GM18951 (cell line): ENCODE results near the gene SLC29A2.
"Not testable (repeated sequence)": the region's sequence is repeated elsewhere in the genome, so short reads cannot be mapped to it uniquely, and the experiment has no call there.

Experiments used
- POLR2A ChIP-seq: IDR thresholded peaks from 4 replicates; pipeline ENCODE4 v1.6.1; 2011; ENCODE audit warnings: mild to moderate bottlenecking; ENCODE audit not compliant: insufficient read length, insufficient read depth; ENCODE audit errors: extremely low read depth
- in situ Hi-C: fragments of 300-500 bp; cut with MboI; formaldehyde crosslinking; loops from one replicate; pipeline ENCODE4 v1.12.0; 2022; ENCODE audit warnings: low sequenced_read_pairs, mixed read lengths, inconsistent platforms; ENCODE audit not compliant: unreplicated experiment

The SLC29A2 gene

GRCh38 chr11:66329165-66329673, 42.3 kb downstream of the SLC29A2 start:
- in situ Hi-C loops = no loop called here
- no peak for TF ChIP-seq POLR2A

GRCh38 chr11:66328302-66329144, 43.0 kb downstream of the SLC29A2 start:
- in situ Hi-C loops = no loop called here
- TF ChIP-seq POLR2A = no peak

GRCh38 chr11:66328031-66328301, 43.6 kb downstream of the SLC29A2 start:
- TF ChIP-seq POLR2A = no peak
- in situ Hi-C loops = no loop called here

- TF ChIP-seq POLR2A = no peak
- in situ Hi-C loops = no loop called here
These were observed 44.2 kb downstream of the SLC29A2 start for GRCh38 chr11:66327171-66328030.

GRCh38 chr11:66326261-66327111, 45.1 kb downstream of the SLC29A2 start:
- in situ Hi-C loops = no loop called here
- TF ChIP-seq POLR2A = no peak

- in situ Hi-C loops = no loop called here
- TF ChIP-seq POLR2A = no peak
These were observed 46.3 kb downstream of the SLC29A2 start for GRCh38 chr11:66325263-66325671.

GRCh38 chr11:66324664-66325063, 46.9 kb downstream of the SLC29A2 start:
- in situ Hi-C loops = no loop called here

GRCh38 chr11:66323684-66324083, 47.9 kb downstream of the SLC29A2 start:
- in situ Hi-C loops = no loop called here
- no peak for TF ChIP-seq POLR2A

More at GRCh38 chr11:66324664-66325063, 46.9 kb downstream of the SLC29A2 start:
- no peak for TF ChIP-seq POLR2A

GRCh38 chr11:66322732-66323427, 48.7 kb downstream of the SLC29A2 start:
- TF ChIP-seq POLR2A = no peak
- in situ Hi-C loops = no loop called here

GRCh38 chr11:66321606-66322005, 50.0 kb downstream of the SLC29A2 start:
- no peak for TF ChIP-seq POLR2A
- in situ Hi-C loops = no loop called here

- in situ Hi-C loops = not testable (repeated sequence)
These were observed 50.8 kb downstream of the SLC29A2 start for GRCh38 chr11:66320748-66321147.

GRCh38 chr11:66320289-66320688, 51.3 kb downstream of the SLC29A2 start:
- in situ Hi-C loops = not testable (repeated sequence)
